ACC112 (cell line): ENCODE measurements around the gene KLRK1.
"Not testable (repeated sequence)": the region's sequence is repeated elsewhere in the genome, so short reads cannot be mapped to it uniquely, and the experiment has no call there.

Experiments used
- H2AFZ ChIP-seq: fragments of 200-600 bp; sonication (generic); one replicate; pipeline ENCODE4 v1.6.0; 2017; ENCODE audit warnings: antibody characterized with exemption, low read length; ENCODE audit not compliant: unreplicated experiment
- H3K27ac ChIP-seq: fragments of 200-600 bp; sonication (generic); 2 replicates; pipeline ENCODE4 v1.5.1; 2014; ENCODE audit warnings: low read depth, mild to moderate bottlenecking, antibody characterized with exemption, low read length, moderate library complexity
- H3K27me3 ChIP-seq: fragments of 200-600 bp; sonication (generic); 2 replicates; pipeline ENCODE4 v1.6.1; 2014; ENCODE audit warnings: mild to moderate bottlenecking, antibody characterized with exemption, low read length, moderate library complexity, mixed read lengths; ENCODE audit not compliant: insufficient read depth
- H3K36me3 ChIP-seq: fragments of 200-600 bp; sonication (generic); 2 replicates; pipeline ENCODE4 v1.6.1; 2016; ENCODE audit warnings: mild to moderate bottlenecking, antibody characterized with exemption, low read length, moderate library complexity, mixed read lengths; ENCODE audit not compliant: insufficient read depth
- H3K4me1 ChIP-seq: fragments of 200-600 bp; sonication (generic); one replicate; pipeline ENCODE4 v1.6.1; 2016; ENCODE audit warnings: low read length, mixed read lengths; ENCODE audit not compliant: insufficient read depth, unreplicated experiment, control insufficient read depth
- H3K4me3 ChIP-seq: fragments of 200-600 bp; sonication (generic); 2 replicates; pipeline ENCODE4 v1.5.1; 2014; ENCODE audit warnings: mild to moderate bottlenecking, low read depth, low read length
- H3K79me2 ChIP-seq: fragments of 200-600 bp; sonication (generic); one replicate; pipeline ENCODE4 v1.6.0; 2016; ENCODE audit warnings: low read length; ENCODE audit not compliant: control insufficient read depth, unreplicated experiment, insufficient read depth

KLRK1 gene

DNA sequence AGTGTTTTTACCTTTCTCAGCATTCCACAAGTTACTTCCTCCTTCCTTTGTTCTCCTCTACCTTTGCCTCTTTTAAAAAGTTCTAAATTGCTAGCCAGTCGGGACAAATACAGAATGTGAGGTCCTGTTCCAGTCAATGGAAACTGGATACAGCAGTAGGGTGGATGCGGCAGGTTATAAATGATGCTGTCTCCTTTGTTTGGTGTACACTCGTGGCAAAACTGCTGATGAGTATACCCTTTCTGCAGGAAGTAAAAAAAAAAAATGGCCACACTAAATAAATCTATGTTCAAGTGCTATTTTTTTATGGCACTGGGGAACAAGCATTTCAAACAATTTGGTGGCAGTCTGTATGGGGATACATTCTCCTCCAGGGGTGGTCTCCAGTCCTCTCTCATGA lies 27.5 kb downstream of the KLRK1 start:
- Histone ChIP-seq H2AFZ (no peak overlapping the region), H3K4me1 (peaks cover 31% of the 10 kb centered on the region), H3K27me3 (no peaks in the 10 kb centered on the region), H3K4me3 (no peak overlapping the region), H3K79me2 (no peaks in the 10 kb centered on the region), H3K27ac (no peak overlapping the region), H3K36me3 (no peaks in the 10 kb centered on the region)

- Histone ChIP-seq H3K4me3 (no peak overlapping the region), H3K27me3 (no peaks in the 10 kb centered on the region), H2AFZ (peak overlapping the region; percentile 53), H3K36me3 (no peaks in the 10 kb centered on the region), H3K79me2 (no peaks in the 10 kb centered on the region), H3K4me1 (peaks cover 29% of the 10 kb centered on the region), H3K27ac (no peak overlapping the region)
These were observed 28.2 kb downstream of the KLRK1 start for GRCh38 chr12:10361622-10362021.

DNA sequence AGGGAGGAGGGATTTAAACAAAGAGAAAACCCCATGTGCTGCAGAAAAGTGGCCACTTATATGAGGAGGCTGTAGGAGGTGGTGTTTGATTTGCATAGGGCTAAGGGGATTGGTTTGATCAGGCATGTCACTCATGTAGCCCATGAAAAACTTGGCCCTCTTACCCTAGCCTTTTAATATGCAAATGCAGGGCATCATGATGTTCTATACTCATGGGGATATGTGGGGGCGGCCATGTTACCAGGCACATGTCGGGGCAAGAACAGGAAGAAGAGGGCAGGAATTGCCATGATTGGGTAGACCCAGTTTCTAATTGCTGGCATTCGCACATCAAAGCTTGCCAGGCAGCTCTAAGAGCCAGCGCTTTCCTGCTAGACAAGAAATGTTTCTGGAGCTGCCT lies 28.8 kb downstream of the KLRK1 start:
- Histone ChIP-seq H3K36me3 (no peaks in the 10 kb centered on the region), H3K4me3 (no peak overlapping the region), H3K79me2 (no peaks in the 10 kb centered on the region), H3K27me3 (no peaks in the 10 kb centered on the region), H3K4me1 (peaks cover 24% of the 10 kb centered on the region), H3K27ac (no peak overlapping the region), H2AFZ (peak overlapping the region; percentile 53)

DNA sequence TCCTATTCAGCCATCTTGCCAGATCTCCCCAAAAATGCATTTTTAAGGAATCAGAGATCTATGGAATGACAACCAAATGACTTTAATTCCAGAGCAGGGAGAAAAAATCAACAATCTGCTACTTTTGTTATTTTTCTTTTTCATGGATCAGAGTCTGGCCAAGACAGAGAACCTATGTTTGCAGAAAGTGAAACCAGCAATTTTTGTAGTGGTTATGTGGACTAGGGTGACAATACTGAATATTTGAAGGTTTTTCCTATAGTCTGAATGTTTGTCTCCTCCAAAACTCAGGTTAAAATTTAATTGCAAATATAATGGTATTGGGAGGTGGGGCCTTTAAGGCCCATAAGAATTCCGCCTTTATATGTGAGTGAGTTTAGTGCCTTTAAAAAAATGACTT lies 30.9 kb downstream of the KLRK1 start:
- Histone ChIP-seq H3K4me1 (peaks cover 30% of the 10 kb centered on the region), H3K27me3 (no peaks in the 10 kb centered on the region), H3K4me3 (no peak overlapping the region), H3K27ac (no peak overlapping the region), H3K36me3 (no peaks in the 10 kb centered on the region), H3K79me2 (no peaks in the 10 kb centered on the region), H2AFZ (no peak overlapping the region)

DNA sequence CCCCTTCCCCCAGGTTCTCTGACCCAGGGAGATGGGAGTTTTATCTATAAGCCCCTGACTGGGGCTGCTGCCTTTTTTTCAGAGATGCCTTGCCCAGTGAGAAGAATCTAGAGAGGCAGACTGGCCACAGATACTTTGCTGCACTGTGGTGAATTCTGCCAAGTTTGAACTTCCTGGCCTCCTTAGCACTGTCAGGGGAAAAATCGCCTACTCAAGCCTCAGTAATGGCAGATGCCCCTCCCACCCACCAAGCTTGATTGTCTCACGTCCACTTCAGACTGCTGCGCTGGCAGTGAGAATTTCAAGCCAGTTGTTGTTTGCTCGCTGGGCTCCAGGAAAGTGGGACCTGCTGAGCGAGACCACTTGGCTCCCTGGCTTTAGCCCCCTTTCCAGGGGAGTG lies 31.7 kb downstream of the KLRK1 start:
- no peaks in the 10 kb centered on the region for H3K79me2 ChIP-seq
- peaks cover 22% of the 10 kb centered on the region for H3K4me1 ChIP-seq
- H3K4me3 ChIP-seq = no peak overlapping the region
- H3K27me3 ChIP-seq = no peaks in the 10 kb centered on the region
- no peak overlapping the region for H2AFZ ChIP-seq
- H3K36me3 ChIP-seq = no peaks in the 10 kb centered on the region
- no peak overlapping the region for H3K27ac ChIP-seq

- Histone ChIP-seq H3K4me1 (peaks cover 14% of the 10 kb centered on the region), H3K79me2 (no peaks in the 10 kb centered on the region), H3K27me3 (no peaks in the 10 kb centered on the region; the same call in 1 of the 2 replicates), H3K4me3 (no peak overlapping the region), H2AFZ (no peak overlapping the region), H3K27ac (no peak overlapping the region), H3K36me3 (no peaks in the 10 kb centered on the region)
These were observed 35.3 kb downstream of the KLRK1 start for GRCh38 chr12:10354502-10354901.

- H3K27me3 ChIP-seq = no peaks in the 10 kb centered on the region; the same call in 1 of the 2 replicates
- H3K4me3 ChIP-seq = no peak overlapping the region
- H2AFZ ChIP-seq = no peak overlapping the region
- H3K4me1 ChIP-seq = peaks cover 14% of the 10 kb centered on the region
- no peaks in the 10 kb centered on the region for H3K79me2 ChIP-seq
- H3K36me3 ChIP-seq = no peaks in the 10 kb centered on the region
- no peak overlapping the region for H3K27ac ChIP-seq
These were observed 35.8 kb downstream of the KLRK1 start for GRCh38 chr12:10354071-10354470.

DNA sequence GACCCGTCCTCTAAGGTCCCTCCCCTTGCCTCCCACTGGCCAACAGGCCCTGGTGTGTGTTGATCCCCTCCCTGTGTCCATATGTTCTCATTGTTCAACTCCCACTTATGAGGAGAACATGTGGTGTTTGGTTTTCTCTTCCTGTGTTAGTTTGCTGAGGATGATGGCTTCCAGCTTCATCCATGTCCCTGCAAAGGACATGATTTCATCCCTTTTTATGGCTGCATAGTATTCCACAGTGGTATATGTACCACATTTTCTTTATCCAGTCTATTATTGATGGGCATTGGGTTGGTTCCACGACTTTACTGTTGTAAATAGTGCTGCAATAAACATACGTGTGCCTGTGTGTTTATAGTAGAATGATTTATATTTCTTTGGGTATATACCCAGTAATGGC lies 38.4 kb downstream of the KLRK1 start:
- H3K4me3 ChIP-seq = not testable (repeated sequence)

GRCh38 chr12:10341892-10342509 lies 47.8 kb downstream of the KLRK1 start:
- Histone ChIP-seq H3K36me3 (no peaks in the 10 kb centered on the region), H2AFZ (no peak overlapping the region), H3K27ac (no peak overlapping the region), H3K79me2 (no peaks in the 10 kb centered on the region), H3K4me1 (peaks cover 8% of the 10 kb centered on the region), H3K27me3 (no peaks in the 10 kb centered on the region), H3K4me3 (no peak overlapping the region)

More for the DNA sequence above, 38.4 kb downstream of the KLRK1 start:
- H2AFZ ChIP-seq, H3K79me2 ChIP-seq, H3K27ac ChIP-seq, H3K27me3 ChIP-seq, H3K36me3 ChIP-seq: not testable (repeated sequence)
- H3K4me1 ChIP-seq = peaks cover 14% of the 10 kb centered on the region

DNA sequence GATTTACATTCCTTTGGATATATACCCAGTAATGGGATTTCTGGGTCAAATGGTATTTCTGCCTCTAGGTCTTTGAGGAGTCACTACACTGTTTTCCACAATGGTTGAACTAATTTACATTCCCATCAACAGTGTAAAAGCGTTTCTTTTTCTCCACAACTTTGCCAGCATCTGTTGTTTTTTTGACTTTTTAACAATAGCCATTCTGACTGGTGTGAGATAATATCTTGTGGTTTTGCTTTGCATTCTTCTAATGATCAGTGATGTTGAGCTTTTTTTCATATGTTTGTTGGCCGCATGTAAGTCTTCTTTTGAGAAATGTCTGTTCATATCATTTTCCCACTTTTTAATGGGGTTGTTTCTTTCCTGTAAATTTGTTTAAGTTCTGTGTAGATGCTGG lies 48.9 kb downstream of the KLRK1 start:
- not testable (repeated sequence) for H3K4me1 ChIP-seq, H3K27ac ChIP-seq, H3K79me2 ChIP-seq, H2AFZ ChIP-seq, H3K27me3 ChIP-seq, H3K36me3 ChIP-seq, H3K4me3 ChIP-seq

GRCh38 chr12:10339053-10339840 lies 50.6 kb downstream of the KLRK1 start:
- Histone ChIP-seq H2AFZ (peak overlapping the region; percentile 50), H3K27ac (0 out of 2 replicates have a peak overlapping the region, but pooled peaks have one; percentile 13)

More at GRCh38 chr12:10339053-10339840, 50.6 kb downstream of the KLRK1 start:
- Histone ChIP-seq H3K27me3 (no peaks in the 10 kb centered on the region), H3K4me3 (no peak overlapping the region), H3K4me1 (peaks cover 8% of the 10 kb centered on the region), H3K79me2 (no peaks in the 10 kb centered on the region), H3K36me3 (no peaks in the 10 kb centered on the region)
